Esophagus squamous epithelium (tissue), 5 donors: ENCODE measurements around the gene DERL3. TPM values are rescaled to one million over a fixed set of nuclear protein-coding genes. Genes with fewer than 3 reads are reported as not detected.

Source experiments
- DNase-seq: peaks from one replicate; lab custom pipeline; 2025; lab: John Stamatoyannopoulos, UW
- H3K27ac ChIP-seq, 4 donors: fragments of 200-600 bp; sonication (generic); one replicate each; pipeline ENCODE4 v1.5.1; 2016 to 2019; ENCODE audit warnings: mild to moderate bottlenecking in 1 of 4
- H3K27me3 ChIP-seq, 4 donors: fragments of 200-600 bp; sonication (generic); 1 replicate in 3 of 4; 2 replicates in 1 of 4; pipeline versions ENCODE4 v1.5.1 to v1.6.0; 2017 to 2021; ENCODE audit warnings: antibody characterized with exemption in 1 of 4
- H3K36me3 ChIP-seq, 3 donors: fragments of 200-600 bp; sonication (generic); one replicate each; pipeline ENCODE4 v1.5.1; 2016 to 2019
- H3K4me1 ChIP-seq, 3 donors: fragments of 200-600 bp; sonication (generic); one replicate each; pipeline ENCODE4 v1.5.1; 2017 to 2019
- H3K4me3 ChIP-seq, 4 donors: fragments of 200-600 bp; sonication (generic); 1 replicate in 3 of 4; 2 replicates in 1 of 4; pipeline ENCODE4 v1.5.1; 2016 to 2019; ENCODE audit warnings: mild to moderate bottlenecking in 2 of 4, moderate library complexity in 1 of 4
- H3K9me3 ChIP-seq, 3 donors: fragments of 200-600 bp; sonication (generic); one replicate each; pipeline ENCODE4 v1.5.1; 2016 to 2019
- POLR2A ChIP-seq, 4 donors: fragments of 450-650 bp; IDR thresholded peaks; one replicate each; pipeline ENCODE4 v1.6.1; 2017; ENCODE audit warnings: antibody characterized with exemption in 4 of 4, mild to moderate bottlenecking in 4 of 4, moderate library complexity in 3 of 4
- WGBS, 2 donors: methylation state at CpG; one replicate each; pipeline ENCODE4 v1.1.5; 2018; 5-methylcytosine and 5-hydroxymethylcytosine counted together
- intact Hi-C: fragments of 100-400 bp; cut with DNase I; formaldehyde crosslinking; loops from one replicate; pipeline ENCODE4 v1.15.0; 2022
- total RNA-seq, 4 donors: library from RNA; depleted of rRNA; stranded (reverse); fragments of >200 nt; gene quantifications; one replicate each; pipeline ENCODE4 v1.1.0, GENCODE V29; 2016
- TF ChIP-seq, protein P1 (sequence below), 6 experiments: fragments of 450-650 bp in 4 of 6; fragments of 200-600 bp in 2 of 6; sonication (generic) in 2 of 6; IDR thresholded peaks; one replicate each; pipeline ENCODE4 v1.5.1; 2016 to 2019; ENCODE audit warnings: antibody characterized with exemption in 6 of 6, mild to moderate bottlenecking in 4 of 6, moderate library complexity in 4 of 6
- donor health status: DM: yes; HTN: yes; CAD: no.

The DERL3 gene
- total RNA-seq, 4 donors from 2014 or later = 1.3 to 1.9 TPM; not detected in 2

DNA sequence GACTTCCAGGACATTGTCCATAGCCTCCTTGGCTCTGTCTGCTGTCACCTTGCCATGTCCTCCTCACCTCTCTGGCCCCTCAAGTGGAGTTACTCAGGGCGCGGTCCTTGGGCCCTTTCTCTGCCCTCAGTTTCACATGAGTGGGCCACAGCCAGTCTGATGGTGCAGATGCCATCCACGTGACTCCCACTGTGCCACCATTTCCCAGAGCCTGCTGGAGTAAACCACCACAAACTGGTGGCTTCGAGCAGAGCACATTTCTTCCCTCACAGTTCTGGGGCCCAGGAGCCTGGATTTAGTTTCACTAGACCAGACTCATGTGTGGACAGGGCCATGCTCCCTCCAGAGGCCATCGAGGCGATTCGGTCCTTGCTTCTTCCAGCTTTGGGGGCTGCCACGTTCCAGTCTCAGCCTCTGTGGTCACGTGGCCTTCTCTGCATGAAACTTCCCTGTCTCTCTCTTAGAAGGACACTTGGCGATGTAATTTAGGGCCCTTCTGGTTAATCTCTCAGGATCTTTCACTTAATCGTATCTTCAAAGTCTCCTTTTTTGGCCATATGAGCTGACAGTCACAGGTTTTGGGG is 37.5 kb downstream of the DERL3 start:
- H3K9me3 ChIP-seq = no peaks in the 10 kb centered on the region
- H3K4me3 ChIP-seq = no peak overlapping the region
- peaks cover 39 to 97% (median 59%) of the 10 kb centered on the region in 3 donors for H3K36me3 ChIP-seq
- no peak overlapping the region for H3K27ac ChIP-seq
- no peaks in the 10 kb centered on the region for H3K27me3 ChIP-seq
- intact Hi-C loops = no loop called here
- 87 to 89% methylated on average over 6 to 9 of the region's 11 CpGs for WGBS, 2 donors
- H3K4me1 ChIP-seq = no peaks in the 10 kb centered on the region
- no peak for TF ChIP-seq POLR2A (IDR thresholded peaks at IDR 0.05)
- TF ChIP-seq, protein P1, sequence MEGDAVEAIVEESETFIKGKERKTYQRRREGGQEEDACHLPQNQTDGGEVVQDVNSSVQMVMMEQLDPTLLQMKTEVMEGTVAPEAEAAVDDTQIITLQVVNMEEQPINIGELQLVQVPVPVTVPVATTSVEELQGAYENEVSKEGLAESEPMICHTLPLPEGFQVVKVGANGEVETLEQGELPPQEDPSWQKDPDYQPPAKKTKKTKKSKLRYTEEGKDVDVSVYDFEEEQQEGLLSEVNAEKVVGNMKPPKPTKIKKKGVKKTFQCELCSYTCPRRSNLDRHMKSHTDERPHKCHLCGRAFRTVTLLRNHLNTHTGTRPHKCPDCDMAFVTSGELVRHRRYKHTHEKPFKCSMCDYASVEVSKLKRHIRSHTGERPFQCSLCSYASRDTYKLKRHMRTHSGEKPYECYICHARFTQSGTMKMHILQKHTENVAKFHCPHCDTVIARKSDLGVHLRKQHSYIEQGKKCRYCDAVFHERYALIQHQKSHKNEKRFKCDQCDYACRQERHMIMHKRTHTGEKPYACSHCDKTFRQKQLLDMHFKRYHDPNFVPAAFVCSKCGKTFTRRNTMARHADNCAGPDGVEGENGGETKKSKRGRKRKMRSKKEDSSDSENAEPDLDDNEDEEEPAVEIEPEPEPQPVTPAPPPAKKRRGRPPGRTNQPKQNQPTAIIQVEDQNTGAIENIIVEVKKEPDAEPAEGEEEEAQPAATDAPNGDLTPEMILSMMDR (IDR thresholded peaks at IDR 0.05) = no peak
- no peak for DNase-seq

GRCh38 chr22:23800297-23801237 is 38.2 kb downstream of the DERL3 start:
- intact Hi-C loops = no loop called here
- Histone ChIP-seq H3K4me3 (no peak overlapping the region), H3K36me3 (peaks cover 42 to 97% (median 58%) of the 10 kb centered on the region in 3 donors), H3K27ac (no peak overlapping the region), H3K9me3 (no peaks in the 10 kb centered on the region), H3K27me3 (no peaks in the 10 kb centered on the region), H3K4me1 (no peaks in the 10 kb centered on the region)
- DNase-seq = no peak
- WGBS, 2 donors = 93 to 94% methylated on average over 13 to 15 of the region's 18 CpGs
- TF ChIP-seq POLR2A (IDR thresholded peaks at IDR 0.05) = no peak
- TF ChIP-seq, protein P1 (IDR thresholded peaks at IDR 0.05) = no peak

GRCh38 chr22:23796461-23796860 is 42.3 kb downstream of the DERL3 start:
- H3K4me1 ChIP-seq = peaks cover 0 to 14% (median 2%) of the 10 kb centered on the region in 3 donors
- intact Hi-C loops = no loop called here
- peaks cover 42 to 97% (median 47%) of the 10 kb centered on the region in 3 donors for H3K36me3 ChIP-seq
- H3K27me3 ChIP-seq = no peaks in the 10 kb centered on the region
- no peak overlapping the region for H3K4me3 ChIP-seq
- H3K27ac ChIP-seq = no peak overlapping the region
- no peak for TF ChIP-seq POLR2A (IDR thresholded peaks at IDR 0.05)
- TF ChIP-seq, protein P1 (IDR thresholded peaks at IDR 0.05) = no peak
- DNase-seq = no peak
- no peaks in the 10 kb centered on the region for H3K9me3 ChIP-seq
- WGBS, 2 donors = 68 to 80% methylated on average over 5 of the region's 5 CpGs

- intact Hi-C loops = no loop called here
- H3K36me3 ChIP-seq = peaks cover 24 to 78% (median 27%) of the 10 kb centered on the region in 3 donors
Observed at GRCh38 chr22:23793326-23793725, 45.5 kb downstream of the DERL3 start.

More at GRCh38 chr22:23793326-23793725, 45.5 kb downstream of the DERL3 start:
- 87 to 90% methylated on average over 2 to 5 of the region's 8 CpGs for WGBS, 2 donors
- Histone ChIP-seq H3K27me3 (no peaks in the 10 kb centered on the region), H3K4me3 (no peak overlapping the region), H3K9me3 (no peaks in the 10 kb centered on the region), H3K4me1 (peaks cover 0 to 45% (median 13%) of the 10 kb centered on the region in 3 donors), H3K27ac (no peak overlapping the region)
- no peak for DNase-seq
- TF ChIP-seq, protein P1 (IDR thresholded peaks at IDR 0.05) = no peak
- no peak for TF ChIP-seq POLR2A (IDR thresholded peaks at IDR 0.05)
